Stimulated activated CD8-positive, alpha-beta memory T cell treated with anti-CD3 and anti-CD28 coated beads, Interleukin-7, amount 100 ng/mL, for 4 hours (primary cell): Measurements from ENCODE around the gene RAVER1.
A peak's percentile ranks its signal among the peaks of the same experiment; 100 is the strongest.
"Not testable (repeated sequence)": the region's sequence is repeated elsewhere in the genome, so short reads cannot be mapped to it uniquely, and the experiment has no call there.

ENCODE experiments used
- DNase-seq, 2 donors: peaks; one replicate each; pipeline ENCODE4 v3.0.0-alpha.2; 2020; ENCODE audit warnings: low read depth in 2 of 2

The RAVER1 gene, protein sequence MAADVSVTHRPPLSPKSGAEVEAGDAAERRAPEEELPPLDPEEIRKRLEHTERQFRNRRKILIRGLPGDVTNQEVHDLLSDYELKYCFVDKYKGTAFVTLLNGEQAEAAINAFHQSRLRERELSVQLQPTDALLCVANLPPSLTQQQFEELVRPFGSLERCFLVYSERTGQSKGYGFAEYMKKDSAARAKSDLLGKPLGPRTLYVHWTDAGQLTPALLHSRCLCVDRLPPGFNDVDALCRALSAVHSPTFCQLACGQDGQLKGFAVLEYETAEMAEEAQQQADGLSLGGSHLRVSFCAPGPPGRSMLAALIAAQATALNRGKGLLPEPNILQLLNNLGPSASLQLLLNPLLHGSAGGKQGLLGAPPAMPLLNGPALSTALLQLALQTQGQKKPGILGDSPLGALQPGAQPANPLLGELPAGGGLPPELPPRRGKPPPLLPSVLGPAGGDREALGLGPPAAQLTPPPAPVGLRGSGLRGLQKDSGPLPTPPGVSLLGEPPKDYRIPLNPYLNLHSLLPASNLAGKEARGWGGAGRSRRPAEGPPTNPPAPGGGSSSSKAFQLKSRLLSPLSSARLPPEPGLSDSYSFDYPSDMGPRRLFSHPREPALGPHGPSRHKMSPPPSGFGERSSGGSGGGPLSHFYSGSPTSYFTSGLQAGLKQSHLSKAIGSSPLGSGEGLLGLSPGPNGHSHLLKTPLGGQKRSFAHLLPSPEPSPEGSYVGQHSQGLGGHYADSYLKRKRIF

DNA sequence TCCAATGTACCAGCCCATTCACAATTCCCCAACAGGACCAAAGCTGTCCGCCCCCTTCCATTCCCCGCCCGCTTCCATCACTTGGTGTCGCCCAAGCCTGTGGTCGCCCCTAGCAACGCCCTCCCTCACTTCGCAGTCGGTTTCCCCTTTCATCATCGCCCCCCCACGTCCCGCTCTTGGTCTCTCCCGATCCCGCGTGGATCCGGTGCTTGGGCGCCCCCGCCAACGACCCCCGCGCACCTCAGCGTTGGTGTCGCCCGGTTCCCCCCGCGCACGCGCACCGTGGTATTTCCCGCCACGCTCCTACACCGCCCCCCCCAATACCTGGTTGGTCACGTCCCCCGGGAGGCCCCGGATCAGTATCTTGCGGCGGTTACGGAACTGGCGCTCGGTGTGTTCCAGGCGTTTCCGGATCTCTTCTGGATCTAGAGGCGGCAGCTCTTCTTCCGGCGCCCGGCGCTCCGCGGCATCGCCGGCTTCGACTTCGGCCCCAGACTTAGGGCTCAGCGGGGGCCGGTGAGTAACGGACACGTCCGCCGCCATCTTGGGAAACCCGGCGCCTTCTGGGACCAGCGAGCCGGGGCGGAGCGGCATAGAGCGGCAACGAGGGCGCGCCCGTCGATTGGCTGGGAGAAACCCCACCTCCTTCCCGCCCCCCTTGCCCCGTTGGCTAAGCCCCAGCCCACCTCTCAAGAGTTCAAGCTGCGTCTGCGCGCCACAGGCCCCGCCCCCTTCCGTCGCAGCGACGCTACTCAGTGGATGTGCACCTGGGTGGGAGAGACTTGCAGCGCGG, at the start of gene RAVER1:
TSS of gene RAVER1 (minus strand) at position 565 of the 793 bp plus-strand sequence. CDS start at position 543, 22 bp downstream.
- peak; percentile 95 to 99 for DNase-seq

DNA sequence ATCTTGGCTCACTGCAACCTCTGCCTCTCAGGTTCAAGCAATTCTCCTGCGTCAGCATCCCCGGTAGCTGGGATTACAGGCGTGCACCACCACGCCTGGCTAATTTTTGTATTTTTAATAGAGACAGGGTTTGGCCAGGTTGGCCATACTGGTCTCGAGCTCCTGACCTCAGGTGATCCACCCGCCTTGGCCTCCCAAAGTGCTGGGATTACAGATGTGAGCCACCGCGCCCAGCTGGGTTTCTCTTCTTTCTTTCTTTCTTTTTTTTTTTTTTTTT, 49.8 kb upstream of the RAVER1 start:
- not testable (repeated sequence) for DNase-seq

DNA sequence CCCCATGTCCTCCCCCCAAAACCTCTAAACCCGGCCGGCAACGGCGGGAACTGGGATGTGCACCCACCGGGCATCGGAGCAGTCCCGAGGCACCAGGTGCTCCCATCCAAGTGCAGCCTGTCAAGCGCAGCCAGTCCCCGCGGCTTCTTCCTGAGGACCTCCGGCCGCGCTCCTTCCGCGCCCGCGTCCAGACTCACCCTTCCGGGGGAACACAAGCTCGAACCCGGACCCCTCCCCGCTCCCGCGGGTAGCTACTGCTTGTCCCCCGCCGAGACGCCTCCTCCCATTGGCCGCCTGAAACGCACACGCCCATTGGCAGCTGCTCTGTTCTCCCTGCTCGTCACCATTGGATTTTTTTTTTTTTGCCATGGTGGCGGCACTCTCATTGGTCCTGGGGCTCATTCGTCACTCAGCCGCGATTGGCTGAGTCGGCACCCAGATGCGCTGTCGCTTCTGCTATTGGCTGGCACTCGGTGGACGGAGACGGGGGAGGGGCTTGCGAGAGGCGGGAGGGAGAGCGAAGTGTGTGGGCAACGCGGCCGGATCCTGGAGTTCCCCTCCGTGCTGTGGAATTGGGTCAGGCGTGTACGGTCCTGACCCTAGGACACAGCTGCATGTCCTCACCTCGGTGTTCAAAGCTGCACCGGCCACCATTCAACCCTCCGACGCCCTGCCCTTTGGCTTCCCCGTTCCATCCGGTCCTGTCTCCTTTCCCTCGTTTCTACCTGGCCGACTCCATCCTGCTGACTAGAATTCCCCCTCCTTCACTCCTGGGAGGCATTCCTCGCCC, 47.2 kb upstream of the RAVER1 start, which contains the start of gene TYK2:
TSS of gene TYK2 (minus strand) at position 260 of the 790 bp plus-strand sequence. CDS start 2,166 bp downstream, outside the sequence.
- peak; percentile 92 for DNase-seq

DNA sequence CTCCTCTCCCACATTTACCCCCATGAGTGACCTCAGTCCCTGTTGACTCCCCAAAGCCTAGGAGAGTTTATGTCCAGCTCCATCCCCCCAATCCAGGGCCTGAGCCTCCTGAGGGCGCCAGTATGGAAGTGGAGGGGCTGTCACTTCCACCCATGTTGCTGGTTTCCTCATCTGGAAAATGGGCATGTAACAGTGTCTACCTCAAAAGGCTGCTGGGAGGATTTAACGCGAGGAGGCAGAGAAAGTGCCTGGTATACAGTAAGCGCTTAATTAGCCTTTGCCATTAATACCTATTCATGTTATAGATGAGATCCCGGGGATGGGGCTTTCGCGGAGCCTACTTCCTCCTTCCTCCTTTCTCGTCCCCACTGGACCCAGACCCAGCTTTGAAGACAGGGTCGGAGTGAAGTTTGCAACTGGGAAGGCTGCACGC, 46.6 kb upstream of the RAVER1 start:
- DNase-seq = no peak

DNA sequence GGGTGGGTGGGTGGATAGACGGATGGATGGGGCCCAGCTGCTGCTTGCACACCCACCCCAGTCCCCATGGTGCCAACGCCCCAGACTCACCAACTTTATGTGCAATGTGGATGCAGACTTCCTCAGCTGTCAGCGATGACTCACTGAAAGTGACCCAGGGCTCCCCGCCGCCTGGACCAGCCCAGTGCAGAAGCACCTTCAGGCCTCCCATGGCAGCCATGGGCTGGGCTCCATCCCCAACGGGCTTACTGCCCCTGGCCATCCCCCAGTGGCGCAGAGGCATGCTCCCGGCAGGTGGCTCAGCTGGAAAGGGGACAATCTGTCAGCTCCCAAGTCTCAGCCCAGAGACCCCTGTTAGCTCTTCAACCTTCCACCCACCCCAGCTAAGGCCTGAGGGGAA, 44.8 kb upstream of the RAVER1 start:
- DNase-seq = no peak

DNA sequence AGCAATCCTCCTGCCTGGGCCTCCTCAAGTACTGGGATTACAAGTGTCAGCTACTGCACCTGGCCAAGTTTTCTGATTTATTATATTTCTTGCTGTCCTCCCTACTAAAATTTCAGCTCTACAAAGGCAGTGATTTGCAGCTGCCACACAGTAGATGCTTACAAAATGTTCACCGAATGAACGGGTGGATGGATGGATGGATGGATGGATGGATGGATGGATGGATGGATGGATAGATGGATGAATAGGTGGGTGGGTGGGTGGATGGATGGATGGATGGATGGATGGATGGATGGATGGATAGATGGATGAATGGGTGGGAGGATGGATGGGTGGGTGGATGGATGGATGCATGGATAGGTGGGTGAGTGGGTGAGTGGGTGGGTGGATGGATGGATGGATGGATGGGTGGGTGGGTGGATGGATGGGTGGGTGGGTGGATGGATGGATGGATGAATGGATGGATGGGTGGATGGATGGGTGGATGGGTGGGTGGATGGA, 43.9 kb upstream of the RAVER1 start:
- DNase-seq = not testable (repeated sequence)

DNA sequence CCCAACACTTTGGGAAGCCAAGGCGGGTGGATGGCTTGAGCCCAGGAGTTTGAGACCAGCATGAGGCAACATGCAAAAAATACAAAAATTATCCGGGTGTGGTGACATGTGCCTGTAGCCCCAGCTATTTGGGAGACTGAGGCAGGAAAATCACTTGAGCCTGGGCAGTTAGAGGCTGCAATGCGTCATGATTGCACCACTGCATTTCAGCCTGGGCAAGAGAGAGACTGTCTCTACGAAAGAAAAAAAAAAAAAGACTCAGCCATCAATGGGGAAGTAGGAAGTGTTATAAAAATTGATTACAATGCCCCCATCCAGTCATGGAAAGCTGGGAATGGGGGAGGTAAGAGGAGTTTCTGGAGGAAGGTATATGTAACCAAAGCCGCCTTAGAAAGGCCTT, 41.6 kb upstream of the RAVER1 start:
- no peak for DNase-seq

DNA sequence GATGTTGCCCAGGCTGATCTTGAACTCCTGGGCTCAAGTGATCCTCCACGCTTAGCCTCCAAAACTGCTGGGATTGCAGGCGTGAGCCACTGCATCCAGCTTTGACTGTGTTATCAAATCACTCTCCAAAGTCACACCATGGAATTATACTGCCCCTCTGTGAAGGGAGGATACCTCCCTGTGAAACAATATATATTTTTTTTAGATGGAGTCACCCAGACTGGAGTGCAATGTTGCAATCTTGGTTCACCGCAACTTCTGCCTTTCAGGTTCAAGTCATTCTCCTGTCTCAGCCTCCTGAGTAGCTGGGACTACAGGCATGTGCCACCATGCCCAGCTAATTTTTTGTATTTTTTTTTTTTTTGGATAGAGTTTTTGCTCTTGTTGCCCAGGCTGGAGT, 39.4 kb upstream of the RAVER1 start:
- DNase-seq = no peak

DNA sequence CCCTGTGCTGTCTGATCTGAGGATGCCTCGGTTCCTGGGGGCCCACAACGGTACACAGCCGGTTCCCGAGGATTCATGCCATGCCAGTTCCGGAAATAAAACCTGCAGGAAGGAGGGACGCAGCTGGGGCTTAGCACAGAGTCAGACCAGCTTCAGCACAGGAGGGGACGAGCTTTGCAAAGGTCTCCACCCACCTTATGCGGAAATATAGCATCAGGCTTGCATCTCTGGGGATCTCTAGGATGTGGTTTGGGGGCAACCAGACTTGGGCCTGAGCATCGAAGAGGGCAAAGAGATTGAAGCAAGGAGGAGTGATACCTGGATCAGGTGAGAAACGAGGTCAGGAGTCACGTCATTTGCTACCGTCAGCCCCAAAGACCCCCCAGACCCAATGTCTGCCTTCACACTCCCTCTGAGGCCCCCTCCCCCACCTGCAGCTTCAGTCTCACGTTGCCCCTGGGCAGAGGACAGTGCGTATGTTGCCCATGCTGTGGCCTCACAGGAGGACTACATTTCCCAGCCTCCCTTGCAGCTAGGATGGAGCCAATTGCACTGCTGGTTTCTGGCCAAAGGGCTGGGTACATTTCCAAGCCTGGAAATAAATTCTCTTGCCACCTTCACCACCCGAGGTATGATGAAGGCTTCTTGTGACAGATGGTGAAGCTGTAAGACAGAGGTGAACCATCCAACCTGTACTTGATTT, 34.9 kb upstream of the RAVER1 start:
- no peak for DNase-seq

DNA sequence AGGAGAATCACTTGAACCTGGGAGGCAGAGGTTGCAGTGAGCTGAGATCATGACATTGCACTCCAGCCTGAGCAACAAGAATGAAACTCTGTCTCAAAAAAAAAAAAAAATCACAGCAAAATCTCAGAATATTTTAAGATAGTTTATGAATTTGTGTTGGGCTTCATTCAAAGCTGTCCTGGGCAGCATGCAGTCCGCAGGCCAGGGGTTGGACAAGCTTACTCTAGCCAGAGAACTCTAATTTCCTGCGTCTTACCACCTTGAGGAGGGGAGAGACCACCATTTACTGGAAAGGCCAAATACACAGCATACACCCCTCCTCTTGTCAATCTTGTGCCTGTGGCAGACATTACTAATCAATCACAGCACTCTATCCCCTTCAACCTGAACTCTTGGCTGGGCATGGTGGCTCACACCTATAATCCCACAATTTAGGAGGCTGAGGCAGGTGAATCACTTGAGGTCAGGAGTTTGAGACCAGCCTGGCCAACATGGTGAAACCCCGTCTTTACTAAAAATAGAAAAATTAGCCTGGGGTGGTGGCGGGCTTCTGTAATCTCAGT, 33.7 kb upstream of the RAVER1 start:
- not testable (repeated sequence) for DNase-seq

DNA sequence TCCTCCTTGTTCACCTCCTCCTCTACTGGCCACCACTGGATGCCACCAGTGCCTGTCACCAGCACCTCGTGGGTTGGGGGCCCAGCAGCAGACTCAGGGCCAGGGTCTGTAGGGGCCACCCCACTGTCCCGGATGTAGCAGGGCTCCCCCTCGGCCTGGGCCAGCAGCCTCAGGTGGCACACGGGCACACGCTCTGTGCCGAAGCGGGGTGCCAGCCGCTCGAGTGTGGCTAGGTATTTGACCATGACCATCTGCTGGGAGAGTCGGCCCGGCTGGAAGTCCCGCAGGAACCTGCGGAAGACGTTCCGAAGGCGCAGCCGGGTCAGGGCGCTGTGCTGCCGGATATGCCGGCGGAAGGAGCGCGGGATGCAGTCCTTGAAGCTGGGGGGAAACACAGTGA, 32.2 kb upstream of the RAVER1 start:
- no peak for DNase-seq

DNA sequence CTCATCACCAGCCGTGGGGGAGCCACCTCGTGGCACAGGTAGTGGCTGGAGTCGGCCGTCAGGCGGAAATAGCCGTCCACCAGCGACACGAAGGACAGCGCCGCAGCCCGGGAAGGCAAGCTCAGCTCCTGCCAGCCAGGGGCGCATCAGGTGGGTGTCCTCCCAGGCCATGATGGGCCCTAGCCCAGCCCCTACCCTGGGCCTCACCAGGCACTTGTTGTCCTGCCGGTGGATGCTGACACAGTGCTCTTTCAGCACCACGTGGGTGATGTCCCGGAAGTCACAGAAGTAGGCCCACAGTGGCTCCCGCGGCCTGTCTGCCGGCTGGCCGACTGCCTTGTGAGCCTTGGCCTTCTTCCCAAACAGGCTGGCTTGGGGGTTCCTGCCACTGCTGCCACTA, 31.3 kb upstream of the RAVER1 start:
- no peak for DNase-seq

DNA sequence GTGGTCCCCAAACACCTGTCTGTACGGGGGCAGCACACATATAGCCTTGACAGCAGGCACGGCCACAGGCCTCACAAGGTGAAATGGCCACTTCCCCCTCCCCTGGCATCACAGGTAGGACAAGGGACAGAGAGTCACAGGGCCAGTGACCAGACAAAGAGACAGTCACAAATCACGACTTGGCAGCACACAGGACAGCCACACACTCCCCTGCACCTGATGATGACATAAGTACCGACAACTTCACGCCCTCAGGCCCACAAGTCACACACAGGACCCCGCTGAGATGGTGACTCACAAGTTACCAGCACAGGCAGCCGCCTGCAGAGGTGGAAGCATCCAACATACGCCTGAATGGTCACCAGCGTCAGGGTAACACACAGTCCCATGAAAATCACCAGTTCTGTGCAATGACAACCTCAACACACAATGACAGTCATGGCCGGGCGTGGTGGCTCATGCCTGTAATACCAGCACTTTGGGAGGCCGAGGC, 30.5 kb upstream of the RAVER1 start:
- no peak for DNase-seq

DNA sequence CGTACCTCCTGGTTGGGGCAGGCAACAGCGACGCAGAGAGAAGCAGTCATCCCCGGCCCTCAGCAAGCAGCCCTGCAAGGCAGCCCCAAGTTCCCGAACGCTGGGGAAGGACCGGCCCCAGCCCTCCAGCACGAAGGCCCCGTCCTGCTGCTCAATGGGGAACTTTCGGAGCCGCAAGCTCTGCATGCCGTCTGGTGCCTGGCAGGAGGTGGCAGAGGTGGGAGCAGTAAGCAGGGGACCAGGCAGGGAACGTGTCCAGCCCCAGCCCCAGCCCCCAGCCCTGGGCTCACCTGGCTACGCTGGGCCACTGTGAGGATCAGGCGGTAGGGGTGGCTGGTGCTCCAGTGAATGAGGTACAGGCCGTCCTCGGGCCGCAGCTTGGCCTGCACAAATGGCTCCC, 28.9 kb upstream of the RAVER1 start:
- no peak for DNase-seq

DNA sequence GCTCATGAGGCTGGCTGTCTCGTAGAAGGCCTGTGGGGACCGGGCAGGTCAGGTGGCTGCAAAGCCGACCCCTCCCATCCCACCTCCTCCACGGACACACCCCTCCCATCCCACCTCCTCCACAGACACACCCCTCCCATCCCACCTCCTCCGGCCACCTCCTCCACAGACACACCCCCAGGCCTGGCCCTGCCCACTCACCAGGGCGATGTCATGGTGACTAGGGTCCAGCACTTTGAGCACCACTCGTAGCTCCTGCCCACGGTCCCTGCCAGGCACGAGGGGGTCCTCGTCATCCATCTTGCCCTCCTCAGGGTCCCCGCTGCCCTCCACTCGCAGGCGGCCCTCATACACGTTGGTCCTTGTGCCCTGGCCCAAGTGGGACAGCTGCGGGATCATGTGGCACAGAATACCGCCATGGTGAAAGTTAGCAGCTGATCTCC, 28.3 kb upstream of the RAVER1 start:
- DNase-seq = no peak

DNA sequence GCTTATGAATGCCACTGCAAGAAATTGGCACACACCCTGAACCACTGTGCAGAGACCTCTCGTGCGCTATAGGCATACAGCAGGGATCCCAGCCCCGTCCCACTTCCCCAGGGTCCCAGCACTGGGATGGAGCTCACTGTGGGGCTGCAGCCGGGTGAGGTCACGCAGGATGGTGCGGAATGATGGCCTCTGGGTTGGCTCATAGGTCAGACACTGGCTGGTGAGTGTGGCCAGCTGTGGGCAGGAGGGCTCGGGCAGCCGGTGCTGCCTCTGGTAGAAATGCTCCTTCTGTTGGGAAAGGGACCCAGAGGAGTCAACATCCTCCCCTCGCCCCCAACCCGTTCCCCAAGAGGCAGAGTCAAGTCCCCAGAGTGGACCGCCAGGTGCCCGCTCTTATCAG, 23.1 kb upstream of the RAVER1 start:
- DNase-seq = no peak

DNA sequence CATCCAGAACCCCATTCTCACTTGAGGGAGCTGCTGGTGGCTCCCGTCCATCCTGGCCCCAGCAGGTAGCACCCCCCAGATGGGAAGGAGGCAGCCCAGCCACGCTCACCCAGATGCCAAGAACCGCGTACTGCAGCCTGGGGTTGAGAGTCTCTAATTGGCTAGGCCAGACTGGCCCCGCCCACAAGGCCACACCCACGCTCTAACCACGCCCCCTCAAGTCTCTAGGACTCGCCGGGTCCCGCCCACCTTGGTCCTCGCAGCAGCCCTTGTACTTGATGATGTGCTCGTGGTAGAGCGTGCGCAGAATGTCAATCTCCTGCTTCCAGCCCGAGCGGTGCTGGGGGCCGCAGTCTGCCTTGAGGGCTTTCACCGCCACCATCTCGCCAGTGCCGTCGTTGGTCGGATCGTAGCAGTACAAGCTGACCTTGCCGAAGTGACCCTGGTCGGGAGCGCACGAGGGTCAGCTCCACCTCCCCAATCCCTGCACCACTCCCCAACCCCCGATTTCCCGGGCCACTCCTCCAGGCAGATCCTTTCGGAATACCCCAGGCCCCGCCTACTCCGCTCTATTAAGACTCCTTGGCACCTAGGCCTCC, 20.6 kb upstream of the RAVER1 start:
- no peak for DNase-seq

DNA sequence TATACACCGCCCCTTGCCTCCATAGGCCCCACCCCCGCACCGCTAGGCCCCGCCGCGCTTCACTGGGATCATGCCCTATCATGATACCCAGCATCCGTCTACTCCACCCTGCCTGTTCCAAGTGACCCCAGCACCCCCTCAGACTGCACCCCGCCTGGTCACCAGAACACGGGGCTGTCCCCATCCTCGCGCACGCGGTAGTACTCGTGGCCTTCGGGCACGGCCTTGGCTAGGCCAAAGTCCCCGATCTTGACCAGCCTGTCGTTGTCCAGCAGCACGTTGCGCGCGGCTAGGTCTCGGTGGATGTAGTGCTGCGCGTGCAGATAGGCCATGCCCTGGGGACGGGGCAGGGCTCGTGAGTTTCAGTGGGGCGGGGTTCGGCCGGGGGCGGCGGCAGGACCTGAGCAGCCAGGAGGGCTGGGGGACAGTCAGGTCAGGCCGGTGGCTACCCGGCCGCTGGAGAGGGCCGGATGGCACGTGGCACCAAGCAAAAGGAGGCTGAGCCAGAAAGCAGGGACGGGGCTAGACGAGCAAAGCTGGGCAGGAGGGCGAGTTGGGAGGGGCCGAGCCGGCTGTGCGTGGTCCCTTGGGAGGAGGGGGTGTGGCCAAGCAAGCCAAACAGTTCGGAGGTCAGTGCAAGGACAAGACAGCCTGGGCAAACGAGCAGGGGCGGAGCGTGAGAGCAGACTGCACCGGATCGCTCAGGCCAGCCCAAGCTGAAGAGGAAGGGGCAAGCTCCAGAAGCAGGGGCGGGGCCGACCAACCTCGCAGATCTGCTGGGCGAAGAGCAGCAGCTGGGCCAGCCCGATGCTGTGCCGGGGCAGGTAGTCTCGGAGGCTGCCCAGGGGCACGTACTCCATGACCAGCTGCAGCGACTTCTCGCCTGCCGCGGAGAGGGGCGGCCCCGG, 19.7 kb upstream of the RAVER1 start:
- DNase-seq = no peak

DNA sequence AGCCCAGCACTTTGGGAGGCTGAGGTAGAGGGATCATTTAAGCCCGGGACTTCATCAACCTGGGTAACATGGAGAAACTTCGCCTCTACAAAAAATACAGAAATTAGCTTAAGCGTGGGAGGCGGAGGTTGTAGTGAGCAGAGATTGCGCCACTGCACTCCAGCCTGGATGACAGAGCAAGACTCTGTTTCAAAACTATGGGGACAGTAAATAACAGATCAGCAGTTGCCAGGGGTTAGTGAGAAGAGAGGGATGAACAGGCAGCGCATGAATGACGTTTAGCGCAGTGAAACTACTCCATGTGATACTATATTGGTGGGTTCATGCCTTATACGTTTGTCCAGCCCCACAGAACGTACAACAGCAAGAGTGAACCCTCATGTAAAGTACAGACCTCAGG, 13.2 kb upstream of the RAVER1 start:
- DNase-seq = no peak
